HepG2 (cell line): ENCODE results near the gene ETFDH. TPM values are rescaled to one million over a fixed set of nuclear protein-coding genes. Genes with fewer than 3 reads are reported as not detected.
A peak's percentile ranks its signal among the peaks of the same experiment; 100 is the strongest.

Experiments used
- AGO1 ChIP-seq: fragments of 200-400 bp; formaldehyde crosslinking; IDR thresholded peaks from 2 replicates; pipeline ENCODE4 v1.6.1; 2017; ENCODE audit warnings: mild to moderate bottlenecking, low read depth, low read length, moderate library complexity; ENCODE audit not compliant: poor library complexity, severe bottlenecking
- CREB3 ChIP-seq: sonication (generic); formaldehyde crosslinking; IDR thresholded peaks from 2 replicates; pipeline ENCODE4 v1.5.0; 2020; ENCODE audit warnings: missing genetic modification reagents
- DNMT1 ChIP-seq: sonication (generic); formaldehyde crosslinking; IDR thresholded peaks from 2 replicates; pipeline ENCODE4 v1.5.1; 2020; ENCODE audit warnings: mild to moderate bottlenecking, missing genetic modification reagents
- ETV6 ChIP-seq: sonication (generic); formaldehyde crosslinking; conservative IDR thresholded peaks from 2 replicates; pipeline ENCODE4 v1.4.0; 2020; ENCODE audit warnings: missing genetic modification reagents
- EZH2 ChIP-seq: conservative IDR thresholded peaks from 2 replicates; pipeline ENCODE4 v1.6.1; 2012; ENCODE audit warnings: mild to moderate bottlenecking, low read depth, low read length, moderate library complexity
- FOXO1 ChIP-seq: sonication (generic); formaldehyde crosslinking; IDR thresholded peaks from 2 replicates; pipeline ENCODE4 v1.4.0; 2020; ENCODE audit warnings: missing genetic modification reagents
- HNF4G ChIP-seq, 2 experiments: sonication (generic) in 1 of 2; formaldehyde crosslinking in 1 of 2; IDR thresholded peaks; 2 replicates each; pipeline versions ENCODE4 v1.4.0 to v1.6.1; 2011 to 2020; ENCODE audit warnings: borderline replicate concordance in 2 of 2, low read depth in 2 of 2, mild to moderate bottlenecking in 2 of 2, low read length in 1 of 2, missing genetic modification reagents in 1 of 2, moderate library complexity in 1 of 2
- KDM5B ChIP-seq: sonication (generic); formaldehyde crosslinking; IDR thresholded peaks from 2 replicates; pipeline ENCODE4 v1.4.0; 2020; ENCODE audit warnings: missing genetic modification reagents, mild to moderate bottlenecking, borderline replicate concordance
- NR0B2 ChIP-seq: sonication (generic); formaldehyde crosslinking; IDR thresholded peaks from 2 replicates; pipeline ENCODE4 v1.4.0; 2020; ENCODE audit warnings: mild to moderate bottlenecking, missing genetic modification reagents
- POGK ChIP-seq: sonication (generic); formaldehyde crosslinking; conservative IDR thresholded peaks from 2 replicates; pipeline ENCODE4 v1.8.0; 2022; ENCODE audit warnings: mild to moderate bottlenecking, moderate library complexity, missing genetic modification reagents
- PREB ChIP-seq: sonication (generic); formaldehyde crosslinking; IDR thresholded peaks from 2 replicates; pipeline ENCODE4 v1.4.0; 2020; ENCODE audit warnings: missing genetic modification reagents
- YY1 ChIP-seq: IDR thresholded peaks from 2 replicates; pipeline ENCODE4 v1.6.1; 2011; ENCODE audit warnings: low read length, low read depth, moderate library complexity, mild to moderate bottlenecking; ENCODE audit not compliant: insufficient read depth, insufficient replicate concordance
- ZNF224 ChIP-seq: sonication (generic); formaldehyde crosslinking; IDR thresholded peaks from 2 replicates; pipeline ENCODE4 v1.5.0; 2020; ENCODE audit warnings: mild to moderate bottlenecking, missing genetic modification reagents
- ZNF264 ChIP-seq: sonication (generic); formaldehyde crosslinking; IDR thresholded peaks from 2 replicates; pipeline ENCODE4 v1.4.0; 2020; ENCODE audit warnings: missing genetic modification reagents
- ZNF414 ChIP-seq: sonication (generic); formaldehyde crosslinking; IDR thresholded peaks from 2 replicates; pipeline ENCODE4 v1.5.0; 2020; ENCODE audit warnings: missing genetic modification reagents
- ZNF546 ChIP-seq: sonication (generic); formaldehyde crosslinking; conservative IDR thresholded peaks from 2 replicates; pipeline ENCODE4 v1.8.1; 2023; ENCODE audit warnings: mild to moderate bottlenecking, missing genetic modification reagents
- ZNF619 ChIP-seq: sonication (generic); formaldehyde crosslinking; IDR thresholded peaks from 2 replicates; pipeline ENCODE4 v1.4.0; 2020; ENCODE audit warnings: mild to moderate bottlenecking, missing genetic modification reagents
- polyA plus RNA-seq, 8 experiments: library from polyadenylated mRNA; depleted of rRNA in 3 of 8; stranded (reverse) in 7 of 8; unstranded in 1 of 8; fragments of >200 nt; fragmentation: Illumina TruSeq in 4 of 8; extraction: Trizol in 4 of 8; gene quantifications; 2 replicates each; pipeline versions ENCODE4 v1.2.1 to v1.2.3, GENCODE V29; 2011 to 2016; ENCODE audit warnings: low read depth in 4 of 8, missing spikeins in 1 of 8, mixed read lengths in 1 of 8; ENCODE audit not compliant: insufficient read depth in 1 of 8
- total RNA-seq, 5 experiments: library from RNA; depleted of rRNA; stranded (reverse); fragments of >200 nt; fragmentation: Illumina TruSeq; extraction: Trizol; gene quantifications; 2 replicates each; pipeline ENCODE4 v1.2.3, GENCODE V29; 2016; ENCODE audit warnings: low read depth in 1 of 5
- TF ChIP-seq, protein P1 (sequence below): sonication (generic); formaldehyde crosslinking; IDR thresholded peaks from 2 replicates; pipeline ENCODE4 v1.9.0; 2022; ENCODE audit warnings: missing genetic modification reagents, mild to moderate bottlenecking, borderline replicate concordance
- TF ChIP-seq, protein P2 (sequence below): sonication (generic); formaldehyde crosslinking; IDR thresholded peaks from 2 replicates; pipeline ENCODE4 v1.5.0; 2020; ENCODE audit warnings: missing genetic modification reagents

The ETFDH gene
- total and polyA plus RNA-seq, 2 of the 13 experiments (the other 11 are each of a cell fraction or from before 2014, with no cell fraction given), result 14.7 to 17.8 TPM

GRCh38 chr4:158722917-158723793 lies 51.1 kb downstream of the ETFDH start, which contains the start of gene PPID (continued):
- TF ChIP-seq KDM5B (peak; percentile 55; the same call in 1 of the 2 replicates), ZNF546 (no peak; the same call in 1 of the 2 replicates), ZNF224 (no peak), YY1 (peak; percentile 72), DNMT1 (no peak; the same call in 1 of the 2 replicates), ZNF619 (CRISPR knock-in tag) (no peak), PREB (CRISPR knock-in tag) (no peak), HNF4G (IDR thresholded peaks at IDR 0.05; ENCODE audit: borderline replicate concordance, low read depth, low read length) (0 out of 2 replicates have a peak, but pooled peaks have one; percentile 30), HNF4G (CRISPR knock-in tag; IDR thresholded peaks at IDR 0.05; ENCODE audit: borderline replicate concordance, low read depth) (no peak), ZNF264 (CRISPR knock-in tag) (0 out of 2 replicates have a peak, but pooled peaks have one; percentile 68), FOXO1 (CRISPR knock-in tag) (peak; percentile 64; the same call in 1 of the 2 replicates), POGK (CRISPR knock-in tag) (peak; percentile 79; the same call in 1 of the 2 replicates), CREB3 (CRISPR knock-in tag) (peak; percentile 79), NR0B2 (CRISPR knock-in tag) (peak; percentile 61; the same call in 1 of the 2 replicates), ZNF414 (CRISPR knock-in tag) (no peak), ETV6 (CRISPR knock-in tag) (peak; percentile 86; the same call in 1 of the 2 replicates), EZH2 (no peak), AGO1 (no peak)
- TF ChIP-seq, protein P1, sequence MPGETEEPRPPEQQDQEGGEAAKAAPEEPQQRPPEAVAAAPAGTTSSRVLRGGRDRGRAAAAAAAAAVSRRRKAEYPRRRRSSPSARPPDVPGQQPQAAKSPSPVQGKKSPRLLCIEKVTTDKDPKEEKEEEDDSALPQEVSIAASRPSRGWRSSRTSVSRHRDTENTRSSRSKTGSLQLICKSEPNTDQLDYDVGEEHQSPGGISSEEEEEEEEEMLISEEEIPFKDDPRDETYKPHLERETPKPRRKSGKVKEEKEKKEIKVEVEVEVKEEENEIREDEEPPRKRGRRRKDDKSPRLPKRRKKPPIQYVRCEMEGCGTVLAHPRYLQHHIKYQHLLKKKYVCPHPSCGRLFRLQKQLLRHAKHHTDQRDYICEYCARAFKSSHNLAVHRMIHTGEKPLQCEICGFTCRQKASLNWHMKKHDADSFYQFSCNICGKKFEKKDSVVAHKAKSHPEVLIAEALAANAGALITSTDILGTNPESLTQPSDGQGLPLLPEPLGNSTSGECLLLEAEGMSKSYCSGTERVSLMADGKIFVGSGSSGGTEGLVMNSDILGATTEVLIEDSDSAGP (CRISPR knock-in tag), result peak; percentile 73
- TF ChIP-seq, protein P2, sequence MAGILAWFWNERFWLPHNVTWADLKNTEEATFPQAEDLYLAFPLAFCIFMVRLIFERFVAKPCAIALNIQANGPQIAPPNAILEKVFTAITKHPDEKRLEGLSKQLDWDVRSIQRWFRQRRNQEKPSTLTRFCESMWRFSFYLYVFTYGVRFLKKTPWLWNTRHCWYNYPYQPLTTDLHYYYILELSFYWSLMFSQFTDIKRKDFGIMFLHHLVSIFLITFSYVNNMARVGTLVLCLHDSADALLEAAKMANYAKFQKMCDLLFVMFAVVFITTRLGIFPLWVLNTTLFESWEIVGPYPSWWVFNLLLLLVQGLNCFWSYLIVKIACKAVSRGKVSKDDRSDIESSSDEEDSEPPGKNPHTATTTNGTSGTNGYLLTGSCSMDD, result no peak
